Gastrocnemius medialis (tissue), 4 donors: Measurements from ENCODE around the gene NET1. TPM values are rescaled to one million over a fixed set of nuclear protein-coding genes. Genes with fewer than 3 reads are reported as not detected.

Source experiments
- ATAC-seq, 2 donors: fragments of 150-250 bp; one replicate each; pipeline ENCODE4 v1.9.1; 2016
- DNase-seq, 2 donors: peaks; one replicate each; pipeline ENCODE4 v3.0.0-alpha.2; 2019
- H3K27ac ChIP-seq, 4 donors: fragments of 200-600 bp; sonication (generic); 1 replicate in 1 of 4; 2 replicates in 3 of 4; pipeline ENCODE4 v1.5.1; 2016 to 2018; ENCODE audit warnings: mild to moderate bottlenecking in 2 of 4, moderate library complexity in 1 of 4
- H3K27me3 ChIP-seq, 3 donors: fragments of 200-600 bp; sonication (generic) in 2 of 3; 1 replicate in 1 of 3; 2 replicates in 2 of 3; pipeline versions ENCODE4 v1.5.1 to v1.6.0; 2016 to 2019; ENCODE audit warnings: mild to moderate bottlenecking in 1 of 3, moderate library complexity in 1 of 3
- H3K36me3 ChIP-seq, 2 donors: fragments of 200-600 bp; sonication (generic) in 1 of 2; one replicate each; pipeline ENCODE4 v1.5.1; 2017 to 2018
- H3K4me1 ChIP-seq, 2 donors: fragments of 200-600 bp; sonication (generic) in 1 of 2; one replicate each; pipeline ENCODE4 v1.5.1; 2016 to 2017; ENCODE audit warnings: mild to moderate bottlenecking in 2 of 2
- H3K4me3 ChIP-seq, 4 donors: fragments of 200-600 bp; sonication (generic) in 3 of 4; 1 replicate in 1 of 4; 2 replicates in 3 of 4; pipeline ENCODE4 v1.5.1; 2016 to 2019; ENCODE audit warnings: mild to moderate bottlenecking in 2 of 4
- H3K9me3 ChIP-seq, 3 donors: fragments of 200-600 bp; sonication (generic) in 2 of 3; 1 replicate in 1 of 3; 2 replicates in 2 of 3; pipeline ENCODE4 v1.5.1; 2016 to 2019
- POLR2A ChIP-seq, 2 donors: fragments of 450-650 bp; IDR thresholded peaks; one replicate each; pipeline ENCODE4 v1.6.1; 2017; ENCODE audit warnings: antibody characterized with exemption in 2 of 2, mild to moderate bottlenecking in 2 of 2, moderate library complexity in 2 of 2
- in situ Hi-C, 4 donors: fragments of 200-750 bp; cut with MboI; loops; one replicate each; pipeline versions ENCODE4 v1.15.0 to v1.8.0; 2017; ENCODE audit warnings: low sequenced_read_pairs in 4 of 4
- intact Hi-C: fragments of 100-400 bp; cut with DNase I; formaldehyde crosslinking; loops from one replicate; pipeline ENCODE4 v1.15.1; 2023; ENCODE audit warnings: low total_unique reads
- total RNA-seq, 4 donors: library from RNA; depleted of rRNA; stranded (reverse); fragments of >200 nt; gene quantifications; one replicate each; pipeline versions ENCODE4 v1.1.0 to v1.2.3, GENCODE V29; 2016
- TF ChIP-seq, protein P1 (sequence below), 5 experiments: fragments of 450-650 bp in 3 of 5; fragments of 200-600 bp in 2 of 5; sonication (generic) in 2 of 5; IDR thresholded peaks in 4 of 5; conservative IDR thresholded peaks in 1 of 5; 1 replicate in 4 of 5; 2 replicates in 1 of 5; pipeline ENCODE4 v1.5.1; 2016 to 2019; ENCODE audit warnings: antibody characterized with exemption in 5 of 5, mild to moderate bottlenecking in 3 of 5, moderate library complexity in 3 of 5

The NET1 gene
- total RNA-seq, 4 donors from 2014 or later: 19.8 to 76.4 (median 36.3) TPM

DNA sequence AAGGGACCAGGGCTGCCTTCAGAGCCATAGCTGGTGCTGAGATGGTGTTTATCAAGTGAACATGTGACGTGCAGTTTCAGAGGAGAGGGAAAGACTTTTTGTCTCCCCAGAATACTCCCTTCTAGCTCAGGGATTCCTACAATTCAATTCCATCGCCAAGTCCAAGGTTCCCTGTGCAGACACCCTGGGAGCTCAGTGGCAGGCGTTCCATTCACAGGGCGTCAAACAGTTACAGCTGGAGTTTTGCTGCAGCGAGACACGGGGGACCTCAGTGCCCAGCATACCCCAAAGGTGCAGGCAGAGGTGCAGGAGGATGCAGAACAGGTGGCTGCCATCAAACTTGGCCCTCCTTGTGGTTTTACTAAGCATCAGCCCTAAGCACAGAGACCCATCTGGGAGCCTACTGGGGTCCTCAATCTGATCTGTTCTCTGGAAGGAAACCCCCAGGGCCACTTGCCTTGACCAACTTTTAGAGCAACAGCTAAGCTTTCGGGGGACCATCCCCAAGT lies 87.9 kb downstream of the NET1 start:
- intact Hi-C loops: no loop called here
- H3K27ac ChIP-seq: no peak overlapping the region
- DNase-seq: no peak

GRCh38 chr10:5500910-5501309 lies 88.6 kb downstream of the NET1 start:
- DNase-seq: no peak

More for the DNA sequence above, 87.9 kb downstream of the NET1 start:
- Histone ChIP-seq H3K9me3 (no peaks in the 10 kb centered on the region), H3K4me1 (no peaks in the 10 kb centered on the region), H3K36me3 (no peaks in the 10 kb centered on the region), H3K4me3 (no peak overlapping the region), H3K27me3 (no peaks in the 10 kb centered on the region)
- in situ Hi-C loops: no loop called here
- no peak for ATAC-seq
- TF ChIP-seq POLR2A (IDR thresholded peaks at IDR 0.05): no peak
- TF ChIP-seq, protein P1, sequence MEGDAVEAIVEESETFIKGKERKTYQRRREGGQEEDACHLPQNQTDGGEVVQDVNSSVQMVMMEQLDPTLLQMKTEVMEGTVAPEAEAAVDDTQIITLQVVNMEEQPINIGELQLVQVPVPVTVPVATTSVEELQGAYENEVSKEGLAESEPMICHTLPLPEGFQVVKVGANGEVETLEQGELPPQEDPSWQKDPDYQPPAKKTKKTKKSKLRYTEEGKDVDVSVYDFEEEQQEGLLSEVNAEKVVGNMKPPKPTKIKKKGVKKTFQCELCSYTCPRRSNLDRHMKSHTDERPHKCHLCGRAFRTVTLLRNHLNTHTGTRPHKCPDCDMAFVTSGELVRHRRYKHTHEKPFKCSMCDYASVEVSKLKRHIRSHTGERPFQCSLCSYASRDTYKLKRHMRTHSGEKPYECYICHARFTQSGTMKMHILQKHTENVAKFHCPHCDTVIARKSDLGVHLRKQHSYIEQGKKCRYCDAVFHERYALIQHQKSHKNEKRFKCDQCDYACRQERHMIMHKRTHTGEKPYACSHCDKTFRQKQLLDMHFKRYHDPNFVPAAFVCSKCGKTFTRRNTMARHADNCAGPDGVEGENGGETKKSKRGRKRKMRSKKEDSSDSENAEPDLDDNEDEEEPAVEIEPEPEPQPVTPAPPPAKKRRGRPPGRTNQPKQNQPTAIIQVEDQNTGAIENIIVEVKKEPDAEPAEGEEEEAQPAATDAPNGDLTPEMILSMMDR (IDR thresholded peaks at IDR 0.05 in 4 of 5, conservative IDR thresholded peaks at IDR 0.05 in 1 of 5): no peak

DNA sequence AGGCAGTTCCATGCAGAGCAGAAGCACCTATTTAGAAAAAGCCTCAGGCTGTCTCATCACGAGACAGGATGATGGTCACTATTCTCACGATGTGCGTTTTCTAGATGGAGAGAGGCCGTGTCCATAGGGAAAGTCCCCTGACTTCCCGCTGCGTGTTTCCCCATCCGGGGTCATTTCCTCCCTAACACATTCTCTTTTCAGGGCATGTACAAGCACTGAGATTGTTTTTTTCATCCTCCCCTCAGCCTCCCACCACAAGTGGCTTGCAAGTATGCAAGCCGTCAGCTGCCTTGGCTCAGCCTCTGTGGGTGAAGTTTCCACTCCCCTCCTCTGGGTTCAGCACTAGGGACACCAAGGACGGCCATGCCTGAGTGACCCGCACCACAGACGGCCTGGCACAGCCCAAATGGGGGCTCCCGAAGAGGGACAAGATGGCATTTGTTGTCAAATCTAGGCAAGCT lies 89.7 kb downstream of the NET1 start:
- no peaks in the 10 kb centered on the region for H3K9me3 ChIP-seq
- TF ChIP-seq, protein P1 (IDR thresholded peaks at IDR 0.05 in 4 of 5, conservative IDR thresholded peaks at IDR 0.05 in 1 of 5): no peak
- TF ChIP-seq POLR2A (IDR thresholded peaks at IDR 0.05): no peak
- no peaks in the 10 kb centered on the region for H3K27me3 ChIP-seq
- H3K4me3 ChIP-seq: no peak overlapping the region
- in situ Hi-C loops (no loop called here), intact Hi-C loops (no loop called here)
- no peak for ATAC-seq
- no peaks in the 10 kb centered on the region for H3K36me3 ChIP-seq
- no peaks in the 10 kb centered on the region for H3K4me1 ChIP-seq
- H3K27ac ChIP-seq: no peak overlapping the region
- DNase-seq: no peak

More at GRCh38 chr10:5500910-5501309, 88.6 kb downstream of the NET1 start:
- Histone ChIP-seq H3K27ac (no peak overlapping the region), H3K36me3 (no peaks in the 10 kb centered on the region), H3K4me1 (no peaks in the 10 kb centered on the region), H3K4me3 (no peak overlapping the region), H3K9me3 (no peaks in the 10 kb centered on the region), H3K27me3 (no peaks in the 10 kb centered on the region)
- TF ChIP-seq, protein P1 (IDR thresholded peaks at IDR 0.05 in 4 of 5, conservative IDR thresholded peaks at IDR 0.05 in 1 of 5): no peak
- TF ChIP-seq POLR2A (IDR thresholded peaks at IDR 0.05): no peak
- no peak for ATAC-seq
- in situ Hi-C loops: no loop called here
- intact Hi-C loops: no loop called here

- Histone ChIP-seq H3K4me3 (no peak overlapping the region), H3K4me1 (no peaks in the 10 kb centered on the region), H3K9me3 (no peaks in the 10 kb centered on the region), H3K27ac (no peak overlapping the region), H3K36me3 (no peaks in the 10 kb centered on the region), H3K27me3 (no peaks in the 10 kb centered on the region)
- DNase-seq: no peak
- no peak for ATAC-seq
- intact Hi-C loops (no loop called here), in situ Hi-C loops (no loop called here)
- TF ChIP-seq POLR2A (IDR thresholded peaks at IDR 0.05): no peak
- TF ChIP-seq, protein P1 (IDR thresholded peaks at IDR 0.05 in 4 of 5, conservative IDR thresholded peaks at IDR 0.05 in 1 of 5): no peak
These were observed 90.5 kb downstream of the NET1 start for GRCh38 chr10:5502571-5503476.
